ENCODE measurements around the gene REEP5.

REEP5 gene

GRCh38 chr5:112921833-112922817, at the start of gene REEP5:
Gene REEP5 (minus strand): TSS chr5:112922227. CDS start chr5:112922190, 37 bp downstream.
- H3K79me2 ChIP-seq (ENCODE audit: control insufficient read depth, low read length) = peaks cover 49% of the 10 kb centered on the region
- H3F3A ChIP-seq (ENCODE audit: control insufficient read depth, insufficient read depth) = peaks cover 47% of the 10 kb centered on the region
- H3K9me3 ChIP-seq (ENCODE audit: control insufficient read depth, insufficient read depth, low read length) = no peaks in the 10 kb centered on the region
- H4K20me1 ChIP-seq (ENCODE audit: control insufficient read depth, insufficient read depth, low read depth, low read length) = no peaks in the 10 kb centered on the region
- peaks cover 46% of the 10 kb centered on the region for H3K36me3 ChIP-seq (ENCODE audit: control insufficient read depth, low read length)
- H3K27me3 ChIP-seq (ENCODE audit: control insufficient read depth, low read length) = no peaks in the 10 kb centered on the region
- H3K27ac ChIP-seq (ENCODE audit: low read depth, low read length) = peak within 1 kb of the TSS; percentile 97
- TF ChIP-seq EZH2phosphoT487 (IDR thresholded peaks at IDR 0.05; ENCODE audit: borderline replicate concordance, low read length) (no peak), CTCF (IDR thresholded peaks at IDR 0.05; ENCODE audit: low read depth, low read length, poor library complexity, severe bottlenecking) (peak; percentile 80)
- peak within 1 kb of the TSS; percentile 97 for H3K4me3 ChIP-seq (ENCODE audit: low read length)
- peak within 1 kb of the TSS; percentile 96 for H3K4me2 ChIP-seq (ENCODE audit: low read length)
- H3K4me1 ChIP-seq (ENCODE audit: control insufficient read depth, low read length) = peaks cover 83% of the 10 kb centered on the region
- no peaks in the 10 kb centered on the region for H3K9me2 ChIP-seq (replicated peaks; ENCODE audit: control insufficient read depth, low read length)

GRCh38 chr5:112971276-112971675, 49.2 kb upstream of the REEP5 start:
- no peaks in the 10 kb centered on the region for H3K79me2 ChIP-seq (ENCODE audit: control insufficient read depth, low read length)
- H3K4me1 ChIP-seq (ENCODE audit: control insufficient read depth, low read length) = peaks cover 25% of the 10 kb centered on the region
- no peaks in the 10 kb centered on the region for H3K27me3 ChIP-seq (ENCODE audit: control insufficient read depth, low read length)
- no peaks in the 10 kb centered on the region for H3K36me3 ChIP-seq (ENCODE audit: control insufficient read depth, low read length)
- no peaks in the 10 kb centered on the region for H3K9me3 ChIP-seq (ENCODE audit: control insufficient read depth, insufficient read depth, low read length)
- H3F3A ChIP-seq (ENCODE audit: control insufficient read depth, insufficient read depth) = no peaks in the 10 kb centered on the region
- H3K4me3 ChIP-seq (ENCODE audit: low read length) = no peak overlapping the region
- TF ChIP-seq CTCF (IDR thresholded peaks at IDR 0.05; ENCODE audit: low read depth, low read length, poor library complexity, severe bottlenecking) (no peak), EZH2phosphoT487 (IDR thresholded peaks at IDR 0.05; ENCODE audit: borderline replicate concordance, low read length) (no peak)
- H3K9me2 ChIP-seq (replicated peaks; ENCODE audit: control insufficient read depth, low read length) = no peaks in the 10 kb centered on the region
- H4K20me1 ChIP-seq (ENCODE audit: control insufficient read depth, insufficient read depth, low read depth, low read length) = no peaks in the 10 kb centered on the region
- H3K27ac ChIP-seq (ENCODE audit: low read depth, low read length) = no peak overlapping the region
- peak overlapping the region; percentile 5; the same call in 1 of the 2 replicates for H3K4me2 ChIP-seq (ENCODE audit: low read length)

GRCh38 chr5:112968411-112969106, 46.5 kb upstream of the REEP5 start:
- no peaks in the 10 kb centered on the region for H3K9me2 ChIP-seq (replicated peaks; ENCODE audit: control insufficient read depth, low read length)
- H3K36me3 ChIP-seq (ENCODE audit: control insufficient read depth, low read length) = no peaks in the 10 kb centered on the region
- peaks cover 24% of the 10 kb centered on the region for H3K4me1 ChIP-seq (ENCODE audit: control insufficient read depth, low read length)
- H3K4me2 ChIP-seq (ENCODE audit: low read length) = no peak overlapping the region
- no peaks in the 10 kb centered on the region for H3K27me3 ChIP-seq (ENCODE audit: control insufficient read depth, low read length)
- H4K20me1 ChIP-seq (ENCODE audit: control insufficient read depth, insufficient read depth, low read depth, low read length) = no peaks in the 10 kb centered on the region
- H3K4me3 ChIP-seq (ENCODE audit: low read length) = no peak overlapping the region
- no peaks in the 10 kb centered on the region for H3F3A ChIP-seq (ENCODE audit: control insufficient read depth, insufficient read depth)
- H3K27ac ChIP-seq (ENCODE audit: low read depth, low read length) = no peak overlapping the region
- TF ChIP-seq CTCF (IDR thresholded peaks at IDR 0.05; ENCODE audit: low read depth, low read length, poor library complexity, severe bottlenecking) = no peak
- TF ChIP-seq EZH2phosphoT487 (IDR thresholded peaks at IDR 0.05; ENCODE audit: borderline replicate concordance, low read length) = no peak
- H3K9me3 ChIP-seq (ENCODE audit: control insufficient read depth, insufficient read depth, low read length) = no peaks in the 10 kb centered on the region
- H3K79me2 ChIP-seq (ENCODE audit: control insufficient read depth, low read length) = no peaks in the 10 kb centered on the region
